ENCODE results near the gene MARF1. TPM values are rescaled to one million over a fixed set of nuclear protein-coding genes. Genes with fewer than 3 reads are reported as not detected.

The MARF1 gene
- total and polyA plus RNA-seq, 2 of the 8 experiments (the other 6 are each of a cell fraction or from before 2014, with no cell fraction given), result 5.6 to 31.4 TPM

GRCh38 chr16:15665107-15665506 lies 22.2 kb upstream of the MARF1 start:
- H2BK120ac ChIP-seq (replicated peaks; ENCODE audit: low read depth, low read length), result no peak overlapping the region
- no peak overlapping the region for H3K14ac ChIP-seq (ENCODE audit: insufficient read length)
- no peaks in the 10 kb centered on the region for H4K20me1 ChIP-seq (replicated peaks in 1 of 2; ENCODE audit: control insufficient read depth in 1 of 2, insufficient read depth in 2 of 2, low read length in 2 of 2)
- no peak overlapping the region for H4K91ac ChIP-seq (replicated peaks; ENCODE audit: insufficient read length, low read length)
- no peak overlapping the region for H2BK5ac ChIP-seq (ENCODE audit: low read depth, low read length)
- no peak overlapping the region for H3K4ac ChIP-seq (replicated peaks; ENCODE audit: insufficient read length, low read depth, low read length)
- POLR2A ChIA-PET (ENCODE audit: partially characterized antibody), result interaction anchor here (1.0 to 1.3 kb wide), 2 partner anchors 15 to 223 kb away, joined by 3 read pairs; partner anchors contain the start of gene CEP20
- H3K4me1 ChIP-seq (replicated peaks in 1 of 4; ENCODE audit: control insufficient read depth in 3 of 4, insufficient read depth in 4 of 4, low read length in 3 of 4), result no peaks in the 10 kb centered on the region
- H2BK12ac ChIP-seq (ENCODE audit: low read depth, low read length), result no peak overlapping the region
- H4K5ac ChIP-seq (ENCODE audit: insufficient read length, low read depth, low read length), result no peak overlapping the region
- FAIRE-seq, result no peak
- peaks cover 2 to 25% (median 9%) of the 10 kb centered on the region in 4 experiments; a peak in 5 of 8 replicates for H3K36me3 ChIP-seq (ENCODE audit: control insufficient read depth in 2 of 4, insufficient read depth in 4 of 4, low read length in 3 of 4)
- H3K79me1 ChIP-seq (ENCODE audit: low read depth, low read length), result peaks cover 3% of the 10 kb centered on the region; the same call in 1 of the 2 replicates
- H3K9me3 ChIP-seq (ENCODE audit: insufficient read depth in 2 of 2, low read depth in 1 of 2, low read length in 1 of 2), result no peaks in the 10 kb centered on the region
- no peak overlapping the region for H2BK15ac ChIP-seq (ENCODE audit: low read length)
- no peak overlapping the region for H3K9ac ChIP-seq (replicated peaks in 1 of 4; ENCODE audit: extremely low read depth in 1 of 4, low read depth in 3 of 4, low read length in 3 of 4)
- no peak overlapping the region for H2AFZ ChIP-seq (ENCODE audit: low read length)
- no peak overlapping the region for H4K8ac ChIP-seq (ENCODE audit: extremely low read depth, insufficient read depth, low read length)
- no peaks in the 10 kb centered on the region for H3K27me3 ChIP-seq (replicated peaks in 1 of 4; ENCODE audit: control insufficient read depth in 3 of 4, extremely low read depth in 1 of 4, insufficient read depth in 3 of 4, low read length in 3 of 4)
- no peaks in the 10 kb centered on the region for H3K23me2 ChIP-seq (ENCODE audit: low read depth, low read length)
- no peak overlapping the region for H3K4me2 ChIP-seq (ENCODE audit: insufficient read depth in 1 of 2, low read depth in 2 of 2, low read length in 2 of 2)
- H3K23ac ChIP-seq (ENCODE audit: insufficient read length), result no peak overlapping the region
- H3K56ac ChIP-seq (replicated peaks; ENCODE audit: insufficient read length, low read depth, low read length), result no peak overlapping the region
- no peak overlapping the region for H3K4me3 ChIP-seq (ENCODE audit: extremely low read depth in 1 of 4, insufficient read depth in 2 of 4, low read depth in 3 of 4, low read length in 4 of 4)
- no peak overlapping the region for H2AK5ac ChIP-seq (ENCODE audit: low read depth, low read length)
- no peak overlapping the region for H3K18ac ChIP-seq (ENCODE audit: extremely low read depth, low read length)
- TF ChIP-seq ZNF274 (IDR thresholded peaks at IDR 0.05; ENCODE audit: borderline replicate concordance, extremely low read depth, low read length) (no peak), POLR2A (IDR thresholded peaks at IDR 0.05; ENCODE audit: control extremely low read depth in 1 of 2, low read depth in 2 of 2, low read length in 2 of 2) (no peak), CTBP2 (IDR thresholded peaks at IDR 0.05; ENCODE audit: borderline replicate concordance, insufficient read depth, insufficient read length, low read length) (no peak), RXRA (IDR thresholded peaks at IDR 0.05; ENCODE audit: insufficient read depth, low read depth, low read length) (no peak), RAD21 (IDR thresholded peaks at IDR 0.05 in 1 of 2, conservative IDR thresholded peaks at IDR 0.05 in 1 of 2; ENCODE audit: low read depth in 2 of 2, low read length in 2 of 2) (no peak), KDM4A (IDR thresholded peaks at IDR 0.05; ENCODE audit: low read depth, low read length, severe bottlenecking) (no peak), SUZ12 (IDR thresholded peaks at IDR 0.05; ENCODE audit: low read length) (no peak), BRCA1 (IDR thresholded peaks at IDR 0.05; ENCODE audit: low read depth, low read length) (no peak), RFX5 (IDR thresholded peaks at IDR 0.05; ENCODE audit: borderline replicate concordance, low read depth, low read length) (no peak), NANOG (IDR thresholded peaks at IDR 0.05; ENCODE audit: insufficient read depth, low read depth, low read length, poor library complexity, severe bottlenecking) (no peak), SIN3A (conservative IDR thresholded peaks at IDR 0.05 in 1 of 2, IDR thresholded peaks at IDR 0.05 in 1 of 2; ENCODE audit: low read depth in 1 of 2, low read length in 2 of 2) (no peak), RBBP5 (IDR thresholded peaks at IDR 0.05; ENCODE audit: borderline replicate concordance, low read depth, low read length) (no peak), GTF2F1 (IDR thresholded peaks at IDR 0.05; ENCODE audit: borderline replicate concordance, low read depth, low read length) (no peak), SP4 (IDR thresholded peaks at IDR 0.05; ENCODE audit: low read length) (no peak)
- DNase-seq (ENCODE audit: low read depth in 1 of 2, low spot score in 2 of 2), result no peak
- H3K27ac ChIP-seq (ENCODE audit: low read depth, low read length), result no peak overlapping the region
- H3K79me2 ChIP-seq (ENCODE audit: control insufficient read depth in 1 of 2, insufficient read depth in 2 of 2, low read length in 2 of 2), result no peaks in the 10 kb centered on the region
- CTCF ChIA-PET (ENCODE audit: partially characterized antibody), result no interaction called here
- H2BK20ac ChIP-seq (ENCODE audit: low read length), result no peak overlapping the region

Data from H1 (cell line).